GM19328 (cell line): ENCODE data around the gene SLC49A4.

Experiments
- ATAC-seq: cut with Tn5 transposase; IDR thresholded peaks from one replicate; pipeline ENCODE4 v1.9.1; 2021; ENCODE audit warnings: mild to moderate bottlenecking, moderate library complexity; ENCODE audit not compliant: unreplicated experiment

SLC49A4 gene

DNA sequence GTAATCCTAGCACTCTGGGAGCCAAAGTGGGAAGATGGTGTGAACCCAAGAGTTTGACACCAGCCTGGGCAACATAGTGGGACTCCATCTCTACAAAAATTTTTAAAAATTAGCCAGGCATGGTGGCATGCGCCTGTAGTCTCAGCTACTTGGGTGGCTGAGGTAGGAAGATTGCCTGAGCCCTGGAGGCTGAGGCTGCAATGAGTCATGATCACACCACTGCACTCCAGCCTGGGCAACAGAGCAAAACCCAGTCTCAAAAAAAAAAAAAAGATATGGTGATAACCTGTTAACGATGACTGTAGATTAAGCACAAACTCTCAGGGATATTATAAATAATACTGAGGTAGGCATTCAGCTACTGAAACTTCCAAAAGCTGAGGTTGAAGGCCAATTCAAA, 107.5 kb downstream of the SLC49A4 start:
- no peak for ATAC-seq

DNA sequence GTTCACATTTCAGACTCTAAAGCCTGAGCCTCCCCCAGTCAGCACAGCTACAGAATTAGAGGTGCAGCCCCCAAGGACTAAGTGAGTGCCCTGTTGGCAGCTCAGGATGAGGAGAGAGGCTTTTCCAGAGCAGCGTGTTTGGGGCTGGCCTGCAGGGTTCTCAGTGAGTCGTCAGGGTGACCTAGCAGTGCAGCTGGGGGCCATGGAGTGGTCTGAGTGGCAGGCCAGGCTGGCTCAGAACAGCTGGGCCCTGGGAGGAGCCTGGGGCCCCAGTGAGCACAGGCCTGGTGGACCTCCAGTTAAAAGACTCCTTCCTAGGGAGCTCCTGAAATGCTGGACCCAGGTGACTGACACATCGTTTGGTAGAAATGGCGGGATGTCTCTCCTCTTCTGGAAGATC, 108.3 kb downstream of the SLC49A4 start:
- ATAC-seq: no peak

DNA sequence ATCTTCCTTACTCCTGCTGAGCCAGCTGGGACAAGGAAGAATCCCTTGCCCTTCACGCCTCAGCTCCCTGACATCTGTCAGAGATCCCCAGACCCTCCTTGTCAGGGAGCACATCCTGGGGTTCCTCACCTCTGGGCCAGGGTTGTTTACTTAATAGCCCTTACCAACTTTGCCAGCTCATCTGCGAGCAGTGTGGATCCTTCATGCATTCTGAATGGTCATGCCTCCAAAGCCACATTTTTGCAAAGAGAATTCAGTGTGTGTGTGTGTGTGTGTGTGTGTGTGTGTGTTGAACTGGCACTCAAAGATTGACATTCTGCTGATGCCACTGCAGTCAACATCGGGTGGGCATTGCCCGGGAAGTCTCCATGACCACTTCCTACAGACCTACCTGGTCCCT, 112.6 kb downstream of the SLC49A4 start:
- no peak for ATAC-seq

DNA sequence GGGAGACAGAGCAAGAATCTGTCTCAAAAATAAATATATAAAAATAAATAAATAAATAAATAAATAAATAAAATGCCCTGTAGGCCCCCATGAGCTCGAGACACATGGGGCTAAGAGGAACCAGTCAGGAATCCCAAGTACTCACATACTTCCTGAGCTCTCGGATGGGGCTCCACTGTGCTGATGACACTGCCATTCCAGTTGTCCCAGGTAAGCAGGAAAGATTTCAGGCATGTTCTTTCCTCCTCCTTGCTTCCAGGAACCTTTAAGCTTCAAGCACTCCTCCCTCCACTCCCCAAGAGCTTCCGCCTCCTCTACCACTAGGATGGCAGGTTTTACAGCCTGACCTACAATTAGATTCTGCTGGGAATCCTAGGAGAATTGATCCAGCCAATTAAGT, 113.4 kb downstream of the SLC49A4 start:
- ATAC-seq: no peak

DNA sequence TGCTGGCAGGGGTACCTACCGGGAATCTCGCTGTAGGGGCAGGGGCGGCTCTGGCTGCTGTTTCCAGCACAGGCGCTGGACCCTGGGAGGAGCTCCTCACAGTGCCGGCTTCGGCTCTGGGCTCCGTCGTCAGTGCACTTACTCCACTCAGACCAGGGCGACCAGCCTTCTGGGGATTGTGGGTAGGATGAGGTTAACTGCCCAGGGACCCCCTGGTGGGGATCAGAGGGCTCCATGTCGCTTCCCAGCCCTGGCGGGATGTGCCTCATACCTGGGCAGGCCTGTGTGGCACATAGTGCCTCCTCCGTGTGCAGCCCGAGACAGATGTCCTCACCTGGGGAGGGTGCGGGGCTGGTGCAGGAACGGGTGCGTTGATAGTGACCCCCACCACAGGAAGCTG, 117.0 kb downstream of the SLC49A4 start:
- ATAC-seq: no peak

DNA sequence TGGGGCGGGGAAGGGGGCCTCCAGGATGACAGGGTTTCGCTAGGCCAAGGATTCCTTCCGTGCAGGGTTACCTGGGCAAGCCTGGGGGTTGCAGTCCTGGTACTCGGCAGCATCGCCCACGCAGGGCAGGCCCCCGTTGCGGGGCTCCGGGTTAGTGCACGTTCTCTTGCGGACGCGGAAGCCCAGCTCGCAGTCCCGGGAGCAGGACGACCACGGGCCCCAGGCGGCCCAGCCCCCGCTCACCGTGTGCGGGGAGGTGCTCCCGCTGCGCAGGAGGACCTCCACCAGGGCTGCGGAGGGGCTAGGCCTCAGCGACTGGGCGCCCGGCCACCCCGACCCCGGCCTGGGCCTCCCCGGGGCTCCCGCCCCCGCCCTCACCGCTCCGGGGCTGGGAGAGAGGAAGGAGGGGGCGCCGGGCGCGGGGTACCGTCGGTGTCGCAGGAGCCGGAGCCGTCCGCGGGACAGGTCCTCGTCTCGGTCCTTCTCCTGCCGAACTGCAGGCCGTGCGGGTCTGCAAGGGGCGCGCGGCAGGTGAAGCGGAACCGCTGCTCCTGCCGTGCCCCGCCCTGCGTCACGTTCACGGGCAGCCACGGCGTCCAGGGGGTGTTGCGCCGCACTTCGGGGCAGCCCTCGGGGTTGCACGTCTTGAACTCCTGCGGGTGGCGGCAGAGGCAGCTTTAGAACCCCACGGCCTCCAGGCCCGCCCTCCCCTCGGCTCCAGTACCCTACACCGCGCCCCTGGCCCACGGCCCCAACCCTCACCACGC, 118.1 kb downstream of the SLC49A4 start:
- no peak for ATAC-seq

DNA sequence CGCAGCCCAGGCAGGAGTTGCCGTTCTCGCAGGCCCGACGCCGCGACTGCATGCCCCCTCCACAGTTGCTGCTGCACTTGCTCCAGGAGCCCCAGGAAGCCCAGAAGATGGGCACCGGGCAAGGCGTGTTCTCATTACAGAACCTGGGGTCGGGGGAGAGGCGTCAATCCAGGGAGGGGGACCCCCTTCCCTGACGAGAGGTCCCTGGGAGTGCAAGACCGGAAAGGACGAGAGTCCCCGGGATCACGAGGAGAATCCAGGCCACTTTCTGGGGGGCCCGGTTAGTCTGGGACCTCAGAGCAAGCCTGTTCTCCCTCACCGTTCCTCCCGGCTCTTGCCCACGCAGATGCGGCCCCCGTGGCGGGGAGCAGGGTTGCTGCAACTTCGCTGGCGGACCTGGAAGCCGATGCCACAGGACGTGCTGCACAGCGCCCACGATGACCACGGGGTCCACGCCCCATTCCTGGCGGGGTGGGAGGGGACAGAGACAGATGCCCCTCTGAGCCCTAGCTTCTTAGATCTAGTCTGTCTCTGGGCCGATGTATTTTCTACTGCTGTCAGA, 118.8 kb downstream of the SLC49A4 start:
- ATAC-seq: no peak

DNA sequence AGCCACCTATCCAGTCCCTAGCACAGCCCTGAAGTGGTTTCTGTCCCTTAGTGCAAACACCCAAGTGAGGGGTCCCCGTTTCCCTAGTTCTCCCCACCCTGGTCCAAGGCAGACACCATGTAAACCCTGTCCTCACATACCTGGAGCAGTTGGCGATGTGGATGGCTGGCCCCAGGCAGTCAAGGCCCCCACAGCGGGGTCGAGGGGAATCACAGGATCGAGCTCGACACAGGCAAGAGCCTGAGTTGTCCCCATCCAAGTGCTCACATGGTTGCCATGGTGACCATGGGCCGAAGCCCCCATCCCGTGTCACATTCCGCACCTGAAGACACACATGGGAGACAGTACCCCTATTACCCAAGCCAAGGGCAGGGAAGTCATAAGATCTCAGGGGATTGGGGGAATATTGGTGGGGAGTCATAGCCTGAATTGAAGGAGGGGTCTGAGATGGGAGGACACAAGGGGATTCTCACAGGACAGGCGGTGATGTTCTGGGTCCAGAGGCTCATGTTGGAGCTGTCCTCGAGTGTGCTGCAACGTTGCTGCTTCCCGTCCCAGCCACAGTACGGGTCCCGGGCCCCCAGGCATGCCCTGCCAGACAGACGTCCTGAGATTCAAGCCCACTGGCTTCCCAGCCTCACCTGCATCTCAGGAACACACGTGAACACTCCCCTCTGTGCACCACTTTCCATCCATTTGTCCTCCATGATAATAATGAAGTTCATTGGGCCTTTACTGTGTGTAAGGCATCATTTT, 120.6 kb downstream of the SLC49A4 start:
- ATAC-seq: no peak

DNA sequence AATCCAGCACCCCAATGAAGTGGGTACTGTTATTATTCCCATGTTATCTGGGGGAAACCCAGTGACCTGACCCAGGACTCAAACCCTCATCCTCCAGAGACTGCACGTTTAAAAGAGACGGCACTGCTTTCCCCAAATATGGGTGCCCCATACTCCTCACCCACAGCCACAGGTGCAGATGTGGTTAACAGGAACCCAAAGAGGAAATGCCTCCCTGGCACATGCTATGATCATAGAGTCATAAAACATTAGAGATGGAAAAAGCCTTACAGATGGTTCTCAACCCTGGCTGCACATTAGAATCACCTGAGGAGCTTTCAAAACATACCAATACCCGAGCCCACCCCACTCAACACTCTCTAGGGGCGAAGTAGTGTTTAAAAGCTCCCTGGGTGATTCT, 121.2 kb downstream of the SLC49A4 start:
- no peak for ATAC-seq

DNA sequence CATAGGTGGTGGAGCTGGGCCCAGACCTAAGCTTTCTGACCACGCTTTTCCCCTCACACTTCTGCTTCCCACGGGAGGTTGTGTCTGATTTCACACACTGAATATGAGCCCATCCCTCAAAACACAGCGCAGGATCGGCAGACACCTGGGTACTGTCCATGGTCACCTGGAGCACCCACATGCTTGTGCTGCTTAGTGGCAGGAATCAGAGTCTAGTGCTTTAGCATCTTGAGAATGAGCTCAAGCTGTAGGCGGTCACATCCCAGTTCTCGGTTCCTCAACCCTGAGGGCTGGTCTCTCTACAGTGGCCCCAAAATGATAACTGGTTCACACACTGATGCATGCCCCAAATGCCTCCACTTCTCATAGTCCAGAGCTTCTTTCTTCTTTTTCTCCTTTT, 121.7 kb downstream of the SLC49A4 start:
- ATAC-seq: no peak

DNA sequence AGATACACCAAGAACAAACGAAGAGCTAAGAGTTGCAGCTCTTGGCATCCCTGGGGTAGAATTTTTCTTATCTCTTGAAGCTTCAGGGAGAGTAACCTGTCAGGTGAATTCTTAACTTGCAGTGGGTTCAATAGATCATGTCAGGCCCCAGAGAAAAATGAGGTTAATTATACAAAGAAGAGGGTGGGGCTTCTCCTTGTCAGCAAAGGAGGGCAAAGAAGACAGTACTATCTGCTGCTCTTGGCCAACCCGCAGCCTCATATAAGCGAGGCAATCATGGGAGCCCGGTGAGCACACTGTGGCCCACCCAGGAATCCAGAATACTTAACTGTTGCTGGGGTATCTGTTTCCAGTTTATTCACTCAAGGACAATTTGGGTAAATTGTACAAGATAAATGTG, 122.5 kb downstream of the SLC49A4 start:
- ATAC-seq: no peak

DNA sequence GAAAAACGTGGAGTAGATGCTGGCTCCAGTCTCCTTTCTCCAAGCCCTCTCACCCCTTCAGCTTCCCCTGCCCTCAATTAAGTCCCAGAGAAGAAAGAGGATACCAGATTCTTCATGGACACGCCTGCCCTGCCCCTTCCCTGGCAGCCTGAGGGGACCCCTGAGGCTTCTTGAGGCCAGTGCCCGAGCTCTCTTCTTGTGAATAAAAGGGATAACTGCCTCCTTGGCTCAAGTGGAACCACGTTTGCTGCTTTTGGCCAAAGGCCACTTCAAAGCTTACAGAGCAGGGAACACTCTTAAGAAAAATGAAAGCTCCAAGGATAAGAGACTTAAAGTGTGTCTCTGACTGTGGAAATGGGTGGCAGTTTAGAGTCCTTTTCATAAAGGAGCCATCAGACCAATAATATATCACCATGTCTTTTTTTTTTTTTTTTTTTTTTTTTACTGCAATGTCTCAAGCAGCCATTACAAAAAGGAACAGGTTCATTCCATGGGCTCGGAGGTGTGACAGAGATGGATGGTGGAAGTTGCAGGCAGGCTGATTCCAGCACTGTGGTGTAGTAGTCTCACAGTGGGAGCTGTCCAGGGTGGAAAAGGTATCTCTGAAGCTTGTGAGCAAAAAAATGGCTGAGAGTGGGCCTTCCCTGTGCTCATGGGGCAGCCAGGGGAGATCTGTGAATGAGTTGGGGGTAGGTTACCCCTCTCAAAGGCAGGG, 123.9 kb downstream of the SLC49A4 start:
- ATAC-seq: no peak

DNA sequence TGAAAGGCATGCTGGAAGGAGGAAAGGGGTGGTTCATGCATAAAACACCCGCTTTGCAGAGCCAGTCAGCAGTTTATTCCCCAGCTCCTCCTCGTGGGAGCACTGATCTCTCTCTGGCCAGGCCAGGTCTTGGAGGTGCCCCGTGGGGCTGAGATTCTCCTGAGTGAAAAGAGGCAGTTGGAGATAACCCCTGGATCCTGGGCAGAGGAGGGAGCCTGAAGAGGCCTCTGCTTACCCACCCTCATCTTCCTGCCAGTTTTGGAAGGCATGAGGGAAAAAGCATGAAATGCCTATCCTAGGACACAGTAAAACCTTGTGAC, 124.4 kb downstream of the SLC49A4 start:
- ATAC-seq: no peak

DNA sequence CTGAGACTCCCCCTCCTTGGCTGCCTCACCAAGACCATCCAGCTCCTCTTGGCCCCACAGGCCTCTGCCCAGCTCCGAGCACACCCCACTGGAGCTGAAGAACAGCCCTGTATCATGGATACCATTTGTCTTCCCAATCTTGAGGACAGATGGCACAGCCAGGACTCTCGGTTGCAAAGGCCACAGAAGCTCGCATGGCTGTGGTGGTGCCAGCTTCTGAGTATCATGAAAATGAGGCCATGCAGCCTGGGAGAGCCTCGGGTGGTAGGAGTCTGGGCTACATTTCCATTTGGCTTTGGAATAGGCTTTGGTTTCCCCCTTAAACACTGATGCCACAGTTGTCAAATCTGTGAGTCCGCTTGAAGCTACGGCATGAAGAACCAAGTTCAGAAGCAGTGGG, 126.1 kb downstream of the SLC49A4 start:
- ATAC-seq: no peak

DNA sequence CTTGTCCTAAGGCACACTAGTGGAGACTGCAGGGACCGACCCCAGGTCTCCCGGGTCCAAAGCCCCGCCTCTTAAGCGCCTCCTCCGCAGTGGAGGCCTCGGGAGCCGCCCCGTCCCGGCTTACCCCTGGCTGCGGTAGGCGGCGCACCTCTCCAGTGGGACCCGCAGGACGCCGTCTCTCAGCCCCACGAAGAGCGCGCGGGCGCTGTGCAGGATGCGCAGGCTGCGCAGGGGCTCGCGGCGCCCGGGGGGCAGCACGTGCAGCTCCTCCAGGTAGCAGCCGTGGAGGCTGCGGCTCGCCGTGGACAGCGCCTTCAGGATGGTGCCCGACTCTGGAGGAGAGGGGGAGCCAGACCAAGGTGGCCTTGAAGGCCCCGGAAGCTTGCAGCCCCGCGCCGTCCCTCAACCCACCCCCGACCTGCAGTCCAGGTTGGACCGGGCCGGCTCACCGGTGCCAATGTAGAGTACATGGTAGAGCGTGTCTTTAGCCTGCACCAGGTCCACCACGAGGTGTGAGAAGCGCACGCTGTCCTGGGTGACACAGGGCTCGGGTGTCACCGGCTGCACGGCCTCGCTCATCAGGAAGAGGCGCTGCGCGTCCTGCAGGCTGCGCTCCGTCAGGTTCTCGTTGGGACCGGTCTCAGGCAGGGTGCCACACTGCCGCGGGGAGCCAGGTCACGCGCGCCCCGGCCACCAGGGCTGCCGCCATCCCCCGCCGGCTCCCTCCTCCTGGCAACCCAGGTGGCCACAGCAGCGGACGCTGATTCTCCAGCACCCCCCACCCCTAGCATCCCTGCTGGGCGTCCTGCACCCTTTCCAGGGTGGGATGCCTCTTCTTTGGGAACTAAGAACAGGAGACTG, 127.2 kb downstream of the SLC49A4 start:
- ATAC-seq: no peak

DNA sequence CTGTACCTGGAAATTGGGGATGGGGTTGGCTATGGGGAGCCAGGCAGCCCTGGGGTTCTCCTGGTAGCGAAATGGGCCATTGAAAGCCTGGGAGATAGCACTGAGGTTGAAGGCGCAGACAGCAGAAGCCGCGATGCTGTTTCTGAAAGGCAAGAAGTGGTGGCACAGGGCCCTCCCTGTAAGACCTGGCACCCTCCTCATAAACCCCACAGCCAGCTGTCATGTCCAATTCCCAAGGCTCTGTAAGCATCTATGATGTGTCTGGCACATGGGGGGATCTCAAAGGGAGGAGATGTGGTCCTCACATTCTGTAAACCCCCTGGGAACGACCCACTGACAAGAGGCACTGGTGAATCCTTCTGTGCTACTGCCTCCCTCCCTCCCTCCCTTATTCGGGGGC, 128.7 kb downstream of the SLC49A4 start:
- ATAC-seq: no peak

DNA sequence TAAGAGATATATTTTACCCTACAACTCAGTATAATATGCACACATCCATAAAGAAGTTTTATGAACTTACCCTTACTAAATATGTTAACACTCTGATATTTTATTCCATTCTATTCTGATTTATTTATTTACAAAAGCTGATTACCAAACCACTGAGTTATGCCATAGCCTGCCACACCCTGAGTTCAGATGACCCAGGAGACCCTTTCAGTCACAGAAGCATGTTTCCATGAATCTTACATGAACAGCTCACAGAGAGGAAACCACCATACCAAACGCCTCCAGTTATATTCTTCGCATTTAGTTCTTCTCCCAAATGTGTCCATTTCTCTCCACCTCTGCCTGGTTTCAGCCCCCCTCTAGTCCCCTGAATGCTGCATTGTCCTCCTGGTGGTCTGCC, 129.2 kb downstream of the SLC49A4 start:
- ATAC-seq: no peak

DNA sequence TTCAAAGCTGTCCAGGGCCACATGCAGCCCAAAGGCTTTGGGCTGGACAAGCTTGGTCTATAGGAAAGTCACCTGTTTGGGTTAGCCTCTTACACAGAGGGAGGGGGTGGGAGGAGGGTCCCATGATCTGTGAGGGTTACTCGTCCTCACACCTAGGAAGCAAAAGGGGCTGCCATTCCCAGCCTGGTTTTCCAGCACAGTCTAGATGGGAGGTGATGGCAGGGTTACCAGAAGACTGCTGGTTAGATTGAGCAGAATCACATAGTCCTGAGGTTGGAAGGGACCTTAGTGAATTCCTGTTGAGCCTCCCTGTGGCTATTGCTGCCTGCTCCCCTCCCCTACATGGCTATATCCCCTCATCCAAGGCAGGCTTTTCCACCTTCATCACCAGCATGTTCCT, 130.9 kb downstream of the SLC49A4 start:
- no peak for ATAC-seq

DNA sequence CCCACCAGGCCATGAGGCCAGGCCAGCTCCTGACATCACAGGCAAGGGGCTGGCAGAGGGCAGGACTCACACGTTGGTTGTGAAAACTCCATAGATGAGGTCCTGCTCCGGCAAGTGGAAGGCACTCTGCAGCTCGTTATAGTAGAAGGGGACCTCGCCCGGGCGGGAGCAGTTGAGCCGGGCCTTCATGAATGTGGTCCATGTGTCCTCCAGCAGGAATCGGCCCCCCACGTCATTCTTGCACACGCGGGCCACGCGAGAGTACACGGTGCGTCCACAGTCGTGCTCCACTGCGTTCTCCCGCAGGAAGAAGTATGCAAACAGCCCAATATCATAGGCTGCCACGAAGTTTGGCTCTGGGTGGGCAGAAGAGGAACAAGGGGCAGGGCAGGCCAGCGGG, 131.5 kb downstream of the SLC49A4 start:
- no peak for ATAC-seq

DNA sequence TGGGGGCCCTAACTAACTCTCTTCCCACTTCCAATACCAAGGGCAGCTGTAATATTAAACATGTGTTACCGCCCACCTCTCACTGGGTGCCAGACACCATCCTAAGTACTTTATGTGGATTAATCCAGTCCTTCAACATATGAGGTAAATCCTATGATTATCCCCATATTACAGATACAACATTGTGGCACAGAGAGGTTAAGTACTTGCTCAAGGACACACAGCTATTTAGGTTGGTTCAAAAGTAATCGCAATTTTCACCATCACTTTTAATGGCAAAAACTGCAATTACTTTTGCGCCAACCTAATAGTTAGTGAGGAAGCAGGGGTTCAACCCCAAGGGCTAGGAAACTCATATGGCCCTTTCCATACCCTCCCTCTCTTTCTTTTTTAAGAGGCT, 131.9 kb downstream of the SLC49A4 start:
- ATAC-seq: no peak

DNA sequence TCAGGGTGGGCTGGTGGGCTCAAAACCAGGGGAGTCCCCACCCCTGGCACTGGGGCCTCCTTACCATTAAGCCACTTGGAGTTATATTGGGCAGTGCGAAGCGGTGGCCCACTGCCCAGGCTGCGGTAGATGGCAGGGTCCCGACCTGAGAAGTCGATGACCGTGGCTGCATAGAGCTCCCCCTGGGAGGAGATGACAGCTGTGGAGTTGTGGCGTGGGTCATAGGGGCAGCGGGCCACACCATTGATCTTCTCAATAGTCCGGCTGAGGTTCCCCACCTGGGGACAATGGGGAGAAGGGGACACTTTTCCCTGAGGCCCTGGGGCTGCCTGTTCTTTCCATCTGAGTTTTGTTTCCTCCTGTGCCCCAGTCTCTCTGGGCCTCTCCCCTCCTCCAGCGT, 132.9 kb downstream of the SLC49A4 start:
- no peak for ATAC-seq
